Neural crest cell (in vitro differentiated cells): ENCODE data around the gene JPT2. TPM values are rescaled to one million over a fixed set of nuclear protein-coding genes. Genes with fewer than 3 reads are reported as not detected.

ENCODE experiments used
- DNase-seq: peaks from one replicate; pipeline ENCODE4 v3.0.0; 2021; ENCODE audit warnings: low read depth, mixed read lengths, low spot score
- H3K27ac Mint-ChIP-seq: one replicate; pipeline ENCODE4 v1.8.0; 2021; ENCODE audit warnings: mild to moderate bottlenecking, mixed read lengths; ENCODE audit not compliant: unreplicated experiment
- H3K27me3 Mint-ChIP-seq: 2 replicates; pipeline ENCODE4 v1.8.0; 2021; ENCODE audit warnings: low read depth, mild to moderate bottlenecking, mixed read lengths
- H3K36me3 Mint-ChIP-seq: 2 replicates; pipeline ENCODE4 v1.8.0; 2021; ENCODE audit warnings: low read depth, mild to moderate bottlenecking, mixed read lengths
- H3K4me1 Mint-ChIP-seq: 2 replicates; pipeline ENCODE4 v1.8.0; 2021; ENCODE audit warnings: mixed read lengths
- H3K4me3 Mint-ChIP-seq: one replicate; pipeline ENCODE4 v1.8.0; 2021; ENCODE audit warnings: mild to moderate bottlenecking, mixed read lengths
- H3K9me3 Mint-ChIP-seq: 2 replicates; pipeline ENCODE4 v1.8.0; 2021; ENCODE audit warnings: mixed read lengths
- CTCF ChIP-seq: fragments of 200-600 bp; sonication (generic); conservative IDR thresholded peaks from 2 replicates; pipeline ENCODE4 v1.5.0; 2021; ENCODE audit warnings: antibody characterized with exemption, mild to moderate bottlenecking
- total RNA-seq: library from RNA; stranded (reverse); gene quantifications from 2 replicates; pipeline ENCODE4 v1.2.1, GENCODE V29; 2021

The JPT2 gene
- total RNA-seq, 1 donor from 2014 or later, result 247 TPM

DNA sequence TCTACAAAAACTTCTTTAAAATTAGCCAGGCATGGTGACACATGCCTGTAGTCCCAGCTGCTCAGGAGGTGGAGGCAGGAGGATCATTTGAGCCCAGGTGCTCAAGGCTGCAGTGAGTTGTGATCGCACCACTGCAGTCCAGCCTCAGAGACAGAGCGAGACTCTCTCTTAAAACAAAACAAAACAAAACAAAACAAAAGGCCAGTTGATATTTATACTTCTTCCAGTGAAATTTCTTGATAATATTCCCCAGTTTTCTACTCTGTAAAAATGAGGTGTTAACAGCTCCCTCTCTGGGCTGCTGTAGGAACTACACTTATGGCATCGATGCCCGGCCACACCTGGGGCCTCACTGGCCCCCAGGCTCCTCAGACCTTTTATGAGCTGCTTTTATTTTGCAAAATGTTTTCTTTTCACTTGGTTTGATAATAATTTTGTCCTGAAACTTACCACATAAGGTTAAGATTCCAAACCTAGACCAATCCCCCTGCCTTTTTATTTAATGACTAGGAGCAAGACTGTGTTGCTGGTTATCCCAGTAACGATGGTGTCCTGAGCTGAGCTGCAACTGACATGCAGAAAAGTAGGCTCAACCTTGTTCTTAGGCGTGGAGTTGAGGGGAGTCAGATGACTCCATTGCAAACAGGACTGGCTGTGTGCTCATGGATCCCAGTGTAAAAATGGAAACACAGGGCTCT is 45.5 kb downstream of the JPT2 start:
- Mint-ChIP-seq H3K4me1 (peaks cover 12% of the 10 kb centered on the region), H3K9me3 (no peaks in the 10 kb centered on the region), H3K27ac (no peak overlapping the region), H3K36me3 (peaks cover 5% of the 10 kb centered on the region), H3K4me3 (no peak overlapping the region), H3K27me3 (no peaks in the 10 kb centered on the region)
- TF ChIP-seq CTCF, result peak; percentile 81
- peak; percentile 51 for DNase-seq

GRCh38 chr16:1724491-1724890 is 46.4 kb downstream of the JPT2 start:
- no peaks in the 10 kb centered on the region for H3K27me3 Mint-ChIP-seq
- no peak for TF ChIP-seq CTCF
- H3K36me3 Mint-ChIP-seq, result peaks cover 5% of the 10 kb centered on the region
- no peak overlapping the region for H3K4me3 Mint-ChIP-seq
- no peak for DNase-seq
- peaks cover 12% of the 10 kb centered on the region for H3K4me1 Mint-ChIP-seq
- H3K27ac Mint-ChIP-seq, result no peak overlapping the region
- H3K9me3 Mint-ChIP-seq, result no peaks in the 10 kb centered on the region

GRCh38 chr16:1726661-1727502 is 48.8 kb downstream of the JPT2 start:
- no peak for DNase-seq
- Mint-ChIP-seq H3K9me3 (no peaks in the 10 kb centered on the region), H3K4me3 (no peak overlapping the region), H3K27me3 (no peaks in the 10 kb centered on the region), H3K4me1 (peaks cover 12% of the 10 kb centered on the region), H3K27ac (peak overlapping the region; percentile 3), H3K36me3 (peaks cover 5% of the 10 kb centered on the region)
- no peak for TF ChIP-seq CTCF

GRCh38 chr16:1727651-1728624 is 49.9 kb downstream of the JPT2 start:
- H3K27ac Mint-ChIP-seq, result no peak overlapping the region
- no peak for TF ChIP-seq CTCF
- peaks cover 7% of the 10 kb centered on the region for H3K4me1 Mint-ChIP-seq
- DNase-seq, result no peak
- H3K36me3 Mint-ChIP-seq, result peaks cover 5% of the 10 kb centered on the region
- no peaks in the 10 kb centered on the region for H3K27me3 Mint-ChIP-seq
- no peak overlapping the region for H3K4me3 Mint-ChIP-seq
- no peaks in the 10 kb centered on the region for H3K9me3 Mint-ChIP-seq

- Mint-ChIP-seq H3K27ac (peak overlapping the region; percentile 50), H3K27me3 (no peaks in the 10 kb centered on the region), H3K4me3 (no peak overlapping the region), H3K36me3 (peaks cover 5% of the 10 kb centered on the region), H3K9me3 (no peaks in the 10 kb centered on the region), H3K4me1 (no peaks in the 10 kb centered on the region)
- DNase-seq, result no peak
- TF ChIP-seq CTCF, result no peak
These were observed 50.9 kb downstream of the JPT2 start for GRCh38 chr16:1729026-1729425.
